ENCODE measurements around the gene MT1H. TPM values are rescaled to one million over a fixed set of nuclear protein-coding genes. Genes with fewer than 3 reads are reported as not detected.

MT1H gene
- total and polyA plus RNA-seq, 2 donors (not counting 1 experiment from before 2014, with no cell fraction given): not detected

DNA sequence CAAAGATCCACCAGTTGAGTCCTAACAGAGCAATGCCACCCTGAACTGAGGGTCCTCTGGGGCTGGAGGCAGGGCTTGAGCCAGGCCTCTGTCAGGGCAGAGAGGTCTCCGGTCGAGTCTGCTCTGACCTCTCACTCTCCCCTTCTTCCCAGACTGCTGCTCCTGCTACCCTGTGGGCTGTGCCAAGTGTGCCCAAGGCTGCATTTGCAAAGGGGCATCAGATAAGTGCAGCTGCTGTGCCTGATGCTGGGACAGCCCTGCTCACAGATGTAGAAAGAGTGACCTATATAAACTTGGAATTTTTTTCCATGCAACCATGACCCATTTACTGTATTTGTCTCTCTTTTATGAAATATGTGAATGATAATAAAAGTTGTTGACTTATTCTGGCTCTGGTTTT, 20.3 kb upstream of the MT1H start:
- ATAC-seq (ENCODE audit: low read depth) (no peak), DNase-seq (no peak)
- Histone ChIP-seq H3K4me1 (ENCODE audit: control insufficient read depth in 2 of 2, insufficient read depth in 2 of 2, low read length in 2 of 2) (peaks cover 4 to 17% of the 10 kb centered on the region in 2 donors), H3K79me2 (ENCODE audit: control insufficient read depth, insufficient read depth, low read length) (no peaks in the 10 kb centered on the region), H4K20me1 (ENCODE audit: control insufficient read depth, insufficient read depth, low read length, poor library complexity, severe bottlenecking) (no peaks in the 10 kb centered on the region), H3K4me2 (replicated peaks; ENCODE audit: low read depth, low read length, poor library complexity, severe bottlenecking) (no peak overlapping the region), H3K9ac (ENCODE audit: low read length) (no peak overlapping the region), H3K27ac (ENCODE audit: low read length in 2 of 2) (no peak overlapping the region), H3K36me3 (replicated peaks in 1 of 2; ENCODE audit: control extremely low read depth in 1 of 2, control insufficient read depth in 1 of 2, extremely low read depth in 1 of 2, insufficient read depth in 2 of 2, low read length in 1 of 2) (no peaks in the 10 kb centered on the region), H2AFZ (ENCODE audit: insufficient read depth, low read depth, low read length, poor library complexity, severe bottlenecking) (no peak overlapping the region), H3K27me3 (replicated peaks in 1 of 4; ENCODE audit: control extremely low read depth in 1 of 4, control insufficient read depth in 3 of 4, insufficient read depth in 4 of 4, low read length in 3 of 4) (peaks cover 0 to 41% (median 13%) of the 10 kb centered on the region in 4 experiments), H3K4me3 (ENCODE audit: control extremely low read depth in 1 of 5, extremely low read depth in 1 of 5, insufficient read depth in 1 of 5, low read depth in 2 of 5, low read length in 4 of 5) (no peak overlapping the region), H3K9me3 (ENCODE audit: control extremely low read depth in 1 of 3, control insufficient read depth in 2 of 3, insufficient read depth in 1 of 3, low read length in 2 of 3) (no peaks in the 10 kb centered on the region)
- ChIA-PET POLR2A (no interaction called here), CTCF (no interaction called here)
- intact Hi-C loops (cut with micrococcal nuclease): no loop called here
- Mint-ChIP-seq H3K4me1 (peaks cover 12% of the 10 kb centered on the region), H3K4me3 (no peak overlapping the region), H3K27ac (no peak overlapping the region), H3K27me3 (peaks cover 42% of the 10 kb centered on the region), H3K9me3 (ENCODE audit: insufficient read depth) (no peaks in the 10 kb centered on the region)
- TF ChIP-seq, protein P1, sequence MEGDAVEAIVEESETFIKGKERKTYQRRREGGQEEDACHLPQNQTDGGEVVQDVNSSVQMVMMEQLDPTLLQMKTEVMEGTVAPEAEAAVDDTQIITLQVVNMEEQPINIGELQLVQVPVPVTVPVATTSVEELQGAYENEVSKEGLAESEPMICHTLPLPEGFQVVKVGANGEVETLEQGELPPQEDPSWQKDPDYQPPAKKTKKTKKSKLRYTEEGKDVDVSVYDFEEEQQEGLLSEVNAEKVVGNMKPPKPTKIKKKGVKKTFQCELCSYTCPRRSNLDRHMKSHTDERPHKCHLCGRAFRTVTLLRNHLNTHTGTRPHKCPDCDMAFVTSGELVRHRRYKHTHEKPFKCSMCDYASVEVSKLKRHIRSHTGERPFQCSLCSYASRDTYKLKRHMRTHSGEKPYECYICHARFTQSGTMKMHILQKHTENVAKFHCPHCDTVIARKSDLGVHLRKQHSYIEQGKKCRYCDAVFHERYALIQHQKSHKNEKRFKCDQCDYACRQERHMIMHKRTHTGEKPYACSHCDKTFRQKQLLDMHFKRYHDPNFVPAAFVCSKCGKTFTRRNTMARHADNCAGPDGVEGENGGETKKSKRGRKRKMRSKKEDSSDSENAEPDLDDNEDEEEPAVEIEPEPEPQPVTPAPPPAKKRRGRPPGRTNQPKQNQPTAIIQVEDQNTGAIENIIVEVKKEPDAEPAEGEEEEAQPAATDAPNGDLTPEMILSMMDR (IDR thresholded peaks at IDR 0.05): no peak
- TF ChIP-seq EZH2 (IDR thresholded peaks at IDR 0.05; ENCODE audit: borderline replicate concordance, insufficient read depth, low read depth, low read length, poor library complexity, severe bottlenecking): no peak
- 90% methylated on average over 2 of the region's 2 CpGs for WGBS (ENCODE audit: insufficient coverage)

DNA sequence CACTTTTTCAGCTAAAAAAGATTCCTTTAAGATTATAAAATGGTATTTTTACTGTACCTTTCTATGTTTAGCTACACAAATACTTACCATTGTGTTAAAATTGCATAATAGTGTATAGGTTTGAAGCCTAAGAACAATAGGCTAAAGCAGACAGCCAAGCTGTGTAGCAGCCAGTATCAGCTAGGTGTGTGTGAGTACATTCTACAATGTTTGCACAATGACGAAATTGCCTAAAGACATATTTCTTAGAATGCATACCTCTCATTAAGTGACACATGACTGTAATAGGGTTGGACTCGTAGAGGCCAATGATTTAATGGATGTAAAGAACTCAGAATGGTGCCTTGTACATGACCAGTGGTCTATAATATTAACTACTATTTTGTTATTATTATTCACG, 19.8 kb upstream of the MT1H start:
- no peak overlapping the region for H3K4me2 ChIP-seq (replicated peaks; ENCODE audit: low read depth, low read length, poor library complexity, severe bottlenecking)
- POLR2A ChIA-PET: no interaction called here
- no peak overlapping the region for H3K4me3 ChIP-seq (ENCODE audit: control extremely low read depth in 1 of 5, extremely low read depth in 1 of 5, insufficient read depth in 1 of 5, low read depth in 2 of 5, low read length in 4 of 5)
- H3K4me1 Mint-ChIP-seq: peaks cover 13% of the 10 kb centered on the region
- H3K9me3 Mint-ChIP-seq (ENCODE audit: insufficient read depth): no peaks in the 10 kb centered on the region
- CTCF ChIA-PET: no interaction called here
- H3K27ac Mint-ChIP-seq: no peak overlapping the region
- H3K27me3 Mint-ChIP-seq: peaks cover 37% of the 10 kb centered on the region
- H3K4me1 ChIP-seq (ENCODE audit: control insufficient read depth in 2 of 2, insufficient read depth in 2 of 2, low read length in 2 of 2): peaks cover 4 to 19% of the 10 kb centered on the region in 2 donors
- no peak overlapping the region for H3K4me3 Mint-ChIP-seq
- no peak for DNase-seq
- H3K27ac ChIP-seq (ENCODE audit: low read length in 2 of 2): no peak overlapping the region
- H3K36me3 ChIP-seq (replicated peaks in 1 of 2; ENCODE audit: control extremely low read depth in 1 of 2, control insufficient read depth in 1 of 2, extremely low read depth in 1 of 2, insufficient read depth in 2 of 2, low read length in 1 of 2): no peaks in the 10 kb centered on the region
- no peaks in the 10 kb centered on the region for H4K20me1 ChIP-seq (ENCODE audit: control insufficient read depth, insufficient read depth, low read length, poor library complexity, severe bottlenecking)
- no peaks in the 10 kb centered on the region for H3K9me3 ChIP-seq (ENCODE audit: control extremely low read depth in 1 of 3, control insufficient read depth in 2 of 3, insufficient read depth in 1 of 3, low read length in 2 of 3)
- H3K79me2 ChIP-seq (ENCODE audit: control insufficient read depth, insufficient read depth, low read length): no peaks in the 10 kb centered on the region
- H2AFZ ChIP-seq (ENCODE audit: insufficient read depth, low read depth, low read length, poor library complexity, severe bottlenecking): no peak overlapping the region
- ATAC-seq (ENCODE audit: low read depth): no peak
- H3K27me3 ChIP-seq (replicated peaks in 1 of 4; ENCODE audit: control extremely low read depth in 1 of 4, control insufficient read depth in 3 of 4, insufficient read depth in 4 of 4, low read length in 3 of 4): peaks cover 0 to 36% (median 13%) of the 10 kb centered on the region in 4 experiments
- no CpG with 5 or more reads among the region's 3 CpGs for WGBS (ENCODE audit: insufficient coverage)
- no peak for TF ChIP-seq EZH2 (IDR thresholded peaks at IDR 0.05; ENCODE audit: borderline replicate concordance, insufficient read depth, low read depth, low read length, poor library complexity, severe bottlenecking)
- TF ChIP-seq, protein P1 (IDR thresholded peaks at IDR 0.05): no peak
- no peak overlapping the region for H3K9ac ChIP-seq (ENCODE audit: low read length)
- intact Hi-C loops (cut with micrococcal nuclease): no loop called here

Measured in B cell (primary cell).